Psoas muscle (tissue), 8 donors: ENCODE measurements around the gene PSRC1. TPM values are rescaled to one million over a fixed set of nuclear protein-coding genes. Genes with fewer than 3 reads are reported as not detected.

Experiments used
- ATAC-seq, 4 donors: fragments of 200-7000 bp; cut with Tn5 transposase; one replicate each; pipeline ENCODE4 v1.9.1; 2020; ENCODE audit warnings: moderate library complexity in 3 of 4, mild to moderate bottlenecking in 2 of 4
- DNase-seq, 2 donors: peaks; one replicate each; pipeline ENCODE4 v3.0.0-alpha.2; 2020
- H3K27ac ChIP-seq: fragments of 200-600 bp; one replicate; pipeline ENCODE4 v1.8.0; 2022
- H3K27me3 ChIP-seq, 3 donors: fragments of 200-600 bp in 1 of 3; one replicate each; pipeline versions ENCODE4 v1.6.1 to v1.8.0; 2013 to 2022; ENCODE audit warnings: low read length in 2 of 3, mild to moderate bottlenecking in 2 of 3, moderate library complexity in 1 of 3; ENCODE audit not compliant: insufficient read depth in 3 of 3
- H3K36me3 ChIP-seq, 2 donors: fragments of 200-600 bp in 1 of 2; one replicate each; pipeline versions ENCODE4 v1.6.1 to v1.8.0; 2013 to 2022; ENCODE audit warnings: low read depth in 1 of 2, mild to moderate bottlenecking in 1 of 2, moderate library complexity in 1 of 2; ENCODE audit not compliant: insufficient read depth in 1 of 2
- H3K4me1 ChIP-seq: fragments of 200-600 bp; one replicate; pipeline ENCODE4 v1.8.0; 2022
- H3K4me3 ChIP-seq: fragments of 200-600 bp; one replicate; pipeline ENCODE4 v1.8.0; 2022; ENCODE audit warnings: mild to moderate bottlenecking
- H3K9me3 ChIP-seq: fragments of 200-600 bp; one replicate; pipeline ENCODE4 v1.8.0; 2022
- WGBS, 3 donors: extraction: QIAGEN DNeasy Blood & Tissue Kit; methylation state at CpG; one replicate each; pipeline versions ENCODE4 v1.1.6 to v1.1.7; 2013; 5-methylcytosine and 5-hydroxymethylcytosine counted together
- intact Hi-C, 2 donors: fragments of 100-400 bp; cut with DNase I; formaldehyde crosslinking; loops; one replicate each; pipeline versions ENCODE4 v1.11.0 to v1.14.2; 2022
- polyA plus RNA-seq, 3 donors: library from polyadenylated mRNA; stranded (reverse); fragments of 200-250 nt; gene quantifications; one replicate each; pipeline ENCODE4 v1.2.3, GENCODE V29; 2013
- total RNA-seq, 4 donors: library from RNA; stranded (reverse); fragmentation: NEBNext Ultra II Directional in 2 of 4; extraction: Animal tissue kit (Norgen Biotek cat#: 25700) in 2 of 4; gene quantifications; one replicate each; pipeline versions ENCODE4 v1.2.1 to v1.2.4, GENCODE V29; 2021 to 2023
- TF ChIP-seq, protein P1 (sequence below): fragments of 200-600 bp; IDR thresholded peaks from one replicate; pipeline ENCODE4 v1.8.0; 2022; ENCODE audit warnings: antibody characterized with exemption
- donor health status: healthy with polysubstance abuse.
- donor health status: DM: no; HTN: no; CAD: no; lungs with moderate emphysema.
- donor health status: Bipolar disorder and iron deficiency.
- donor health status: healthy.
- donor health status: DM: yes; HTN: yes; CAD: no.
- donor health status: DM: no; HTN: no; CAD: no.
- donor health status: DM: no; HTN: no; CAD: no.
- donor health status: DM: yes; HTN: yes; CAD: no.

Gene PSRC1
- total and polyA plus RNA-seq, 7 donors = 0.14 to 2.0 (median 0.60) TPM

DNA sequence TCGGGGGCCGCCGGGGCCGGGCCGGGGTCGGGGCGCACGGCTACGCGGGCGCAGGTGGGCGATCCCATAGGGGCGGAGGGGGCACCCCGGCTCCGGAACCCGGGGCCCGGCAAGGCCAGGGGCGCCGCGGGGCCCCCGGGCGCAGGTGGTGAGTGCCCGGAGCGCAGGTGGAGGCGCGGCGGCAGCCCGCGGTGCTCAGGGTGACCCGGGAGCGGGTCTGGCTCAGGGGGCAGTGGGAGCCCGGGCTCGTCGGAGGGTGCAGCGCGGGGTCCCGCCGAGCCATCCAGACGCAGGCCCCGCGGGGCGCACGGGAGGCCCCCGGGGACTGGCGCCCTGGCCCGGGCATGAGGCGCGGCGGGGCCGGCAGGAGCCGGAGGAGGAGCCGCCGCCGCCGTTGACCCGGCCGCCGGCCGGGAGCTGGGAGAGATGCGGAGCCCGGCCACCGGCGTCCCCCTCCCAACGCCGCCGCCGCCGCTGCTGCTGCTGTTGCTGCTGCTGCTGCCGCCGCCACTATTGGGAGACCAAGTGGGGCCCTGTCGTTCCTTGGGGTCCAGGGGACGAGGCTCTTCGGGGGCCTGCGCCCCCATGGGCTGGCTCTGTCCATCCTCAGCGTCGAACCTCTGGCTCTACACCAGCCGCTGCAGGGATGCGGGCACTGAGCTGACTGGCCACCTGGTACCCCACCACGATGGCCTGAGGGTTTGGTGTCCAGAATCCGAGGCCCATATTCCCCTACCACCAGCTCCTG lies 33.1 kb downstream of the PSRC1 start:
- Histone ChIP-seq H3K36me3 (no peaks in the 10 kb centered on the region), H3K4me1 (peaks cover 21% of the 10 kb centered on the region), H3K4me3 (peak overlapping the region; percentile 76), H3K9me3 (no peaks in the 10 kb centered on the region), H3K27ac (no peak overlapping the region), H3K27me3 (no peaks in the 10 kb centered on the region)
- intact Hi-C loops = no loop called here
- DNase-seq = peak in 1 of 2 donors; percentile 56
- TF ChIP-seq, protein P1, sequence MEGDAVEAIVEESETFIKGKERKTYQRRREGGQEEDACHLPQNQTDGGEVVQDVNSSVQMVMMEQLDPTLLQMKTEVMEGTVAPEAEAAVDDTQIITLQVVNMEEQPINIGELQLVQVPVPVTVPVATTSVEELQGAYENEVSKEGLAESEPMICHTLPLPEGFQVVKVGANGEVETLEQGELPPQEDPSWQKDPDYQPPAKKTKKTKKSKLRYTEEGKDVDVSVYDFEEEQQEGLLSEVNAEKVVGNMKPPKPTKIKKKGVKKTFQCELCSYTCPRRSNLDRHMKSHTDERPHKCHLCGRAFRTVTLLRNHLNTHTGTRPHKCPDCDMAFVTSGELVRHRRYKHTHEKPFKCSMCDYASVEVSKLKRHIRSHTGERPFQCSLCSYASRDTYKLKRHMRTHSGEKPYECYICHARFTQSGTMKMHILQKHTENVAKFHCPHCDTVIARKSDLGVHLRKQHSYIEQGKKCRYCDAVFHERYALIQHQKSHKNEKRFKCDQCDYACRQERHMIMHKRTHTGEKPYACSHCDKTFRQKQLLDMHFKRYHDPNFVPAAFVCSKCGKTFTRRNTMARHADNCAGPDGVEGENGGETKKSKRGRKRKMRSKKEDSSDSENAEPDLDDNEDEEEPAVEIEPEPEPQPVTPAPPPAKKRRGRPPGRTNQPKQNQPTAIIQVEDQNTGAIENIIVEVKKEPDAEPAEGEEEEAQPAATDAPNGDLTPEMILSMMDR = no peak
- WGBS, 3 donors = 2 to 4% (median 2%) methylated on average over 46 to 80 of the region's 80 CpGs
- ATAC-seq = peak; percentile 6 to 20 (median 14)

DNA sequence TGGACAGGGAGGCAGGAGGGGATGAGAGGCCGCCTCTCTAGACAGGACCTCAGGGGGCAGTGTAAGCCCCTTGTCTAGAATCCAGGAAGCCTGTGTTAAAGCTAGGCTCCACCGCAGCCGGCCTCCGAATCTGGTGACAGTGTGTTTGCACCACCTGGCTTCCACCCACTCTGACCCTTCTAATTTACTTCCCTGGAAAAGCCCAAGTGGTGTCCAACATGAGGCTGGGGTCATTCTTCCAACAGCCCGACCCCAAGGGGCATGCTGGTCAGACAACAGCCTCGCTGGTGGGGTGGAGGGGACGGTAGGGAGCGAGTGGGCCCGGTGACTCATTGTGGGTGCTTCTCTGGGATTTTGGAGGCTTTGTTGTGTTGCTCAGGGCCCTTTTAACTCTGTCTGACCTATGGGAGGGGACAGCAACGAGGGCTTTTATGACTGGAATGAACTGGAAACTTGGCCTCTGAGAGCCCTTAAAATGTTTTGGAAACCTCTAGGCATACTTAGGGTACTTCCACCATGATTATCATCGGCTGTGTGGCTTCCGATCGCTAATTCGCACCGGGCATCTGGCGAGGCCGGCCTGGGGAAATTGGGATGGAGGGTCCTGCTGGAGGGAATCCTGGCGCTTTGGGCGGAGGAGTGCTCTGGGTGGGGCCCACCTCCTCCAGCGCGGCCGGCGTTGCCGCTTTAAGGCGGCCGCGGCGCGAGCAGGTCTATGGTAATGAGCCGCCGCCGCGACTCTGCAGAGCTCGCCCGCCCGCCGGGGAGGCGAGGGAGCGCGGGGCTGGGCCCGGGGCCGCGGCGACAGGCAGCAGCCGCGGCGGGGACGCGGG lies 33.9 kb downstream of the PSRC1 start, which contains the start of gene CELSR2:
CELSR2 (plus strand) TSS at position 743 of the 833 bp plus-strand sequence. CDS start 541 bp downstream, outside the sequence.
- H3K9me3 ChIP-seq = no peaks in the 10 kb centered on the region
- peaks cover 18% of the 10 kb centered on the region for H3K4me1 ChIP-seq
- no peaks in the 10 kb centered on the region for H3K36me3 ChIP-seq
- WGBS, 3 donors = 13 to 17% (median 16%) methylated on average over 36 to 49 of the region's 49 CpGs
- TF ChIP-seq, protein P1 = no peak
- H3K27me3 ChIP-seq = no peaks in the 10 kb centered on the region
- H3K27ac ChIP-seq = no peak within 1 kb of the TSS
- intact Hi-C loops = no loop called here
- H3K4me3 ChIP-seq = peak within 1 kb of the TSS; percentile 76
- ATAC-seq (peak; percentile 66 to 82 (median 72)), DNase-seq (peak; percentile 64 to 77)

DNA sequence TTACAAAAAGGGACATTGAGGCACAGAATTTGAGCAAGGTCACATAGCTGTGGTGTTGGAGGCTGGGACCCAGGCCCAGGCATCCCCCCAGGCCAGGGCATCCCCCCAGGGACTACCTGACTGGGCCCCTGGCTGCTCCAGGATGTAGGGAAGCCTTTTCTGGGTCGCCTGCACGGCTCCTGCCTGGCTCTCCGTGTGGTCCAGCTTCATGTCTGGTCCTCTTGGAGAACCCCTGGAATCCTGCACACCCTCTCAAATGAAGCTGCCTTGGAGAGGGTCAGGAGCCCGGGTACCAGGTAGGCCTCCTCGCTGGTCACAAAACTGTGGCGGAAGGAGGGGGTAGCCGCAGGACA lies 34.5 kb downstream of the PSRC1 start:
- Histone ChIP-seq H3K4me3 (no peak overlapping the region), H3K27ac (no peak overlapping the region), H3K4me1 (peaks cover 14% of the 10 kb centered on the region), H3K9me3 (no peaks in the 10 kb centered on the region), H3K27me3 (no peaks in the 10 kb centered on the region), H3K36me3 (no peaks in the 10 kb centered on the region)
- intact Hi-C loops = no loop called here
- DNase-seq = no peak
- TF ChIP-seq, protein P1 = no peak
- ATAC-seq = no peak
- WGBS, 3 donors = 95 to 96% (median 96%) methylated on average over 7 of the region's 7 CpGs

DNA sequence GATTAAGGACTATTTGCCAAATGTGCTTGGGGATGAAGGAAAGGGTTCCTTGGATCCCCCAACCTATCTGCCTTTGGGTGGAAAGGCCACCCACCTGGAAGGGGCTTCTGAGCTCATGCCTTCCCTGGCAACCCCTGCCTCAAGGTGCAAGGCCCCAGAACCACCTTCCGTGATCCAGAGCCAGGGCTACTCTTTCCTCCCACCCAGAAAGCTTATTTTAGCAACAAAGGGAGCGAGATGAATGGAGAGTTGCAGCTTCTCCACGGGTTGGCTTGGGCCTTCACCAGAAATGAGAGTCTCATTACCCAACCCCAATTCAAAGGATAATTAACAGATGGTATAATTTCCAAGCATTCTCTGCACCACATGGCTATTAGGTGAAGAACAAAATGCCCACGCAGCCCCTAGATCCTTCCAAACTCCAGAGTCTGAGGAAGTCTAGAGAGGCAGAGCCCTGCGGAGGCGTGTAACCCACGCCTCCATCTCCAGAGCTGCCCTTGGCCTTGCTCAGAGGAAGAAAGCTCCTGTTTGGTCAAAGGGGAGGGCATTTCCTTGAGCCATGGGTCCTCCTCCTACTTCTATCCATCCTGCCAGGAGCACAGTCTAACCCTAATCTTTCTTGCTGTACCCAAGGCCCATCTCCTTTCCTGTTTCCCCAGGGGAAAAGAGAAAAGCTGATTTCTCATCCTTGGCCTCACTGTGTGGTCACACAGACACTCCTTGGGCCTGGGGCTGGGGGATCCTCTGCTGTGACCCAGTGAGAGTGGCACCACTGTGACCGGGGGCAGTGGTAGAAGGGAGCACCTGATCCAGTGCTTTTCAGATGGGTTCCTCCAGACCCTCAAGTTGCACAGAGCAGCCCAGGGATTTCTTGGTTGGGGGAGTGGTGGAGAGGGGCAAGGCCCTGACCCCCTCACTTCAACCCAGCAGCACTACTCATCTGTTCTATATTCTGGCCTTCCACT lies 35.3 kb downstream of the PSRC1 start:
- H3K9me3 ChIP-seq = no peaks in the 10 kb centered on the region
- H3K27me3 ChIP-seq = no peaks in the 10 kb centered on the region
- no peak overlapping the region for H3K27ac ChIP-seq
- no peak for DNase-seq
- H3K4me3 ChIP-seq = no peak overlapping the region
- TF ChIP-seq, protein P1 = no peak
- WGBS, 3 donors = 87 to 92% (median 88%) methylated on average over 7 to 8 of the region's 8 CpGs
- H3K36me3 ChIP-seq = no peaks in the 10 kb centered on the region
- H3K4me1 ChIP-seq = peaks cover 16% of the 10 kb centered on the region
- ATAC-seq = no peak
- intact Hi-C loops = no loop called here
